Kidney (tissue), 14 donors: ENCODE measurements around the gene PSME2. TPM values are rescaled to one million over a fixed set of nuclear protein-coding genes. Genes with fewer than 3 reads are reported as not detected.
A peak's percentile ranks its signal among the peaks of the same experiment; 100 is the strongest.

Experiments
- DNase-seq, 5 donors: peaks; one replicate each; pipeline ENCODE4 v3.0.0-alpha.2; 2013 to 2020
- FAIRE-seq: peaks from 2 replicates; lab custom pipeline; 2012; peaks lifted over from hg19 to GRCh38; lab: Jason Lieb, UNC
- H3K27ac ChIP-seq, 2 donors: one replicate each; pipeline ENCODE4 v1.7.0; 2013; ENCODE audit warnings: low read depth in 2 of 2, low read length in 2 of 2, inconsistent platforms in 1 of 2
- H3K27me3 ChIP-seq: one replicate; pipeline ENCODE4 v1.7.1; 2013; ENCODE audit warnings: low read length, inconsistent platforms; ENCODE audit not compliant: control insufficient read depth, insufficient read depth
- H3K36me3 ChIP-seq, 3 donors: one replicate each; pipeline versions ENCODE4 v1.7.0 to v1.7.1; 2013; ENCODE audit warnings: low read length in 3 of 3, control low read depth in 1 of 3, inconsistent platforms in 1 of 3; ENCODE audit not compliant: insufficient read depth in 3 of 3, control insufficient read depth in 2 of 3
- H3K4me1 ChIP-seq, 3 donors: one replicate each; pipeline versions ENCODE4 v1.7.0 to v1.7.1; 2013; ENCODE audit warnings: low read length in 3 of 3, inconsistent platforms in 1 of 3, low read depth in 1 of 3; ENCODE audit not compliant: control insufficient read depth in 2 of 3, insufficient read depth in 2 of 3
- H3K4me3 ChIP-seq, 3 donors: one replicate each; pipeline versions ENCODE4 v1.7.0 to v1.8.1; 2013; ENCODE audit warnings: low read length in 3 of 3, control low read depth in 1 of 3, inconsistent platforms in 1 of 3
- H3K9ac ChIP-seq, 3 donors: one replicate each; pipeline versions ENCODE4 v1.7.0 to v1.7.1; 2013; ENCODE audit warnings: low read length in 3 of 3, control low read depth in 1 of 3, inconsistent platforms in 1 of 3
- H3K9me3 ChIP-seq, 3 donors: one replicate each; pipeline versions ENCODE4 v1.7.0 to v1.7.1; 2013; ENCODE audit warnings: low read length in 3 of 3, control low read depth in 1 of 3, inconsistent platforms in 1 of 3; ENCODE audit not compliant: control insufficient read depth in 2 of 3, insufficient read depth in 1 of 3
- CTCF ChIP-seq: IDR thresholded peaks from 3 replicates; pipeline ENCODE4 v1.5.1; 2012; ENCODE audit warnings: mild to moderate bottlenecking, moderate library complexity, borderline replicate concordance; ENCODE audit not compliant: insufficient read depth; ENCODE audit errors: extremely low read depth
- intact Hi-C: fragments of 100-400 bp; cut with DNase I; formaldehyde crosslinking; loops from one replicate; pipeline ENCODE4 v1.11.1; 2022
- polyA plus RNA-seq: library from polyadenylated mRNA; stranded (reverse); fragments of 350-450 nt; fragmentation: Illumina TruSeq; extraction: RNeasy Lipid Tissue Mini Kit (QIAGEN cat#74804); gene quantifications from one replicate; pipeline ENCODE4 v1.2.3, GENCODE V29; 2014; ENCODE audit warnings: low read depth, low replicate concordance; ENCODE audit not compliant: insufficient read depth
- total RNA-seq: library from RNA; stranded (reverse); fragmentation: NEBNext Ultra II Directional; extraction: Animal tissue kit (Norgen Biotek cat#: 25700); gene quantifications from one replicate; pipeline ENCODE4 v1.2.1, GENCODE V29; 2021
- donor health status: control.
- donor health status: control.
- donor health status: control.
- donor health status: control.
- donor health status: control.
- donor health status: DM: yes; HTN: yes; CAD: no.
- donor health status: Normal renal cell carcinoma (clear cell type).

PSME2 gene
- total and polyA plus RNA-seq, 2 donors from 2014 or later: 148 to 289 TPM

- Histone ChIP-seq H3K4me3 (no peak overlapping the region), H3K4me1 (peaks cover 2 to 14% (median 3%) of the 10 kb centered on the region in 3 donors), H3K27me3 (no peaks in the 10 kb centered on the region), H3K9ac (no peak overlapping the region), H3K36me3 (peaks cover 4 to 46% (median 40%) of the 10 kb centered on the region in 3 donors), H3K27ac (no peak overlapping the region), H3K9me3 (no peaks in the 10 kb centered on the region)
- FAIRE-seq (no peak), DNase-seq (no peak)
- intact Hi-C loops: no loop called here
- TF ChIP-seq CTCF: no peak
Measured at GRCh38 chr14:24150567-24150966, 4.2 kb upstream of the PSME2 start.

GRCh38 chr14:24150061-24150460 lies 3.7 kb upstream of the PSME2 start:
- no peaks in the 10 kb centered on the region for H3K27me3 ChIP-seq
- H3K4me3 ChIP-seq: no peak overlapping the region
- H3K9me3 ChIP-seq: no peaks in the 10 kb centered on the region
- no peak for TF ChIP-seq CTCF
- intact Hi-C loops: no loop called here
- FAIRE-seq: no peak
- peaks cover 2 to 19% (median 6%) of the 10 kb centered on the region in 3 donors for H3K4me1 ChIP-seq
- no peak overlapping the region for H3K27ac ChIP-seq
- peaks cover 4 to 41% (median 34%) of the 10 kb centered on the region in 3 donors for H3K36me3 ChIP-seq
- no peak overlapping the region for H3K9ac ChIP-seq
- peak in 1 of 5 donors; percentile 57 for DNase-seq

GRCh38 chr14:24149302-24149969 lies 3.0 kb upstream of the PSME2 start:
- no peaks in the 10 kb centered on the region for H3K9me3 ChIP-seq
- DNase-seq (peak in 1 of 5 donors; percentile 51), FAIRE-seq (no peak)
- TF ChIP-seq CTCF: no peak
- no peaks in the 10 kb centered on the region for H3K27me3 ChIP-seq
- H3K4me1 ChIP-seq: peaks cover 2 to 20% (median 11%) of the 10 kb centered on the region in 3 donors
- H3K27ac ChIP-seq: no peak overlapping the region
- H3K36me3 ChIP-seq: peaks cover 4 to 35% (median 28%) of the 10 kb centered on the region in 3 donors
- no peak overlapping the region for H3K4me3 ChIP-seq
- intact Hi-C loops: no loop called here
- H3K9ac ChIP-seq: no peak overlapping the region
